SH-SY5Y (cell line): ENCODE results near the gene ACTN2.

ENCODE experiments used
- GATA2 ChIP-seq: IDR thresholded peaks from 2 replicates; pipeline ENCODE4 v1.6.1; 2011; ENCODE audit warnings: mild to moderate bottlenecking, low read depth, low read length
- GATA3 ChIP-seq: IDR thresholded peaks from 2 replicates; pipeline ENCODE4 v1.6.1; 2011; ENCODE audit warnings: low read depth, mild to moderate bottlenecking, low read length, moderate library complexity

GRCh38 chr1:236720206-236720605 lies 33.9 kb downstream of the ACTN2 start:
- TF ChIP-seq GATA3: no peak
- no peak for TF ChIP-seq GATA2
